Measurements from ENCODE around the gene NPR3.

- TF ChIP-seq POLR2AphosphoS5 (IDR thresholded peaks at IDR 0.05; ENCODE audit: low read depth, low read length) = no peak
- TF ChIP-seq TAF1 (IDR thresholded peaks at IDR 0.05; ENCODE audit: low read depth, low read length) = no peak
- TF ChIP-seq POLR2A (IDR thresholded peaks at IDR 0.05; ENCODE audit: low read depth, low read length) = no peak
- no peak for TF ChIP-seq SPI1 (IDR thresholded peaks at IDR 0.05; ENCODE audit: low read depth, low read length)
- no peak for TF ChIP-seq POU2F2 (IDR thresholded peaks at IDR 0.05; ENCODE audit: low read depth, low read length)
Observed at GRCh38 chr5:32777222-32777621, 66.1 kb downstream of the NPR3 start.

Measured in GM12891 (cell line).